ENCODE data around the gene CHST14. TPM values are rescaled to one million over a fixed set of nuclear protein-coding genes. Genes with fewer than 3 reads are reported as not detected.

Gene CHST14
- total RNA-seq, 1 donor from 2014 or later, result 25.7 TPM

DNA sequence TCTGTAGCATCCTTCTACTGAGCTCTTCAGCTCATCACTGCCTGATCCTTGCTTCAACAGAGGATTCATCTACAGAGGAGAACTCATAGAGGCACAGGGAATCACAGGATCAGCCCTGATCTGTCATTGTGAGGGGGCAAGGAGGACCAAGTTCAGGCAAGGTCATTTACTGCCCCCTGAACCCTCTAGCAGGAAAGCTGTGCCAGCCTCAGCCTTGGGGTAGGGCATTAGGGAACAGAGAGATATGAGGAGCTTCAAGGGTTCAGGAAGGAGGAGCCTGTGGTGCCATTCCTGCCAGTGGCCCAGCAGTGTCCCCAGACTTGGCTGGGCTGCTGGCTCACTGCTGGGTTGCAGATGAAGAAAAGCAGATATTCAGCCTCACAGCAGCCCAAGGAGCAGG, 8.2 kb downstream of the CHST14 start:
- peaks cover 2% of the 10 kb centered on the region for H3K4me1 Mint-ChIP-seq (ENCODE audit: low read depth, unreplicated experiment)
- no peak for DNase-seq (ENCODE audit: low read depth)
- no peaks in the 10 kb centered on the region for H3K36me3 ChIP-seq (ENCODE audit: insufficient read depth, low read length)
- H3K79me2 ChIP-seq (ENCODE audit: insufficient read depth, low read length), result no peaks in the 10 kb centered on the region
- FAIRE-seq, result no peak
- no peak overlapping the region for H3K4me2 ChIP-seq (ENCODE audit: low read length)
- H3K9me3 ChIP-seq (ENCODE audit: insufficient read depth, low read depth, low read length), result peaks cover 8% of the 10 kb centered on the region
- H3K4me3 ChIP-seq (ENCODE audit: insufficient read depth, low read depth, low read length), result no peak overlapping the region
- no peak overlapping the region for H2AFZ ChIP-seq (ENCODE audit: low read depth, low read length)
- no peak overlapping the region for H3K27ac ChIP-seq (ENCODE audit: low read depth, low read length)
- no peak overlapping the region for H3K4me3 Mint-ChIP-seq (ENCODE audit: unreplicated experiment)
- H3K27me3 ChIP-seq (ENCODE audit: insufficient read depth, low read length), result peaks cover 20% of the 10 kb centered on the region
- H3K9me3 Mint-ChIP-seq (ENCODE audit: unreplicated experiment), result peaks cover 12% of the 10 kb centered on the region
- no peak for TF ChIP-seq EZH2 (IDR thresholded peaks at IDR 0.05; ENCODE audit: insufficient read depth, low read length)
- TF ChIP-seq, protein P1, sequence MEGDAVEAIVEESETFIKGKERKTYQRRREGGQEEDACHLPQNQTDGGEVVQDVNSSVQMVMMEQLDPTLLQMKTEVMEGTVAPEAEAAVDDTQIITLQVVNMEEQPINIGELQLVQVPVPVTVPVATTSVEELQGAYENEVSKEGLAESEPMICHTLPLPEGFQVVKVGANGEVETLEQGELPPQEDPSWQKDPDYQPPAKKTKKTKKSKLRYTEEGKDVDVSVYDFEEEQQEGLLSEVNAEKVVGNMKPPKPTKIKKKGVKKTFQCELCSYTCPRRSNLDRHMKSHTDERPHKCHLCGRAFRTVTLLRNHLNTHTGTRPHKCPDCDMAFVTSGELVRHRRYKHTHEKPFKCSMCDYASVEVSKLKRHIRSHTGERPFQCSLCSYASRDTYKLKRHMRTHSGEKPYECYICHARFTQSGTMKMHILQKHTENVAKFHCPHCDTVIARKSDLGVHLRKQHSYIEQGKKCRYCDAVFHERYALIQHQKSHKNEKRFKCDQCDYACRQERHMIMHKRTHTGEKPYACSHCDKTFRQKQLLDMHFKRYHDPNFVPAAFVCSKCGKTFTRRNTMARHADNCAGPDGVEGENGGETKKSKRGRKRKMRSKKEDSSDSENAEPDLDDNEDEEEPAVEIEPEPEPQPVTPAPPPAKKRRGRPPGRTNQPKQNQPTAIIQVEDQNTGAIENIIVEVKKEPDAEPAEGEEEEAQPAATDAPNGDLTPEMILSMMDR (IDR thresholded peaks at IDR 0.05; ENCODE audit: insufficient read depth, low read depth, low read length), result no peak
- no peak overlapping the region for H3K9ac ChIP-seq (ENCODE audit: low read length)
- H3K36me3 Mint-ChIP-seq (ENCODE audit: low read depth, unreplicated experiment), result peaks cover 9% of the 10 kb centered on the region
- no peak overlapping the region for H3K27ac Mint-ChIP-seq (ENCODE audit: unreplicated experiment)
- peaks cover 23% of the 10 kb centered on the region for H3K27me3 Mint-ChIP-seq (ENCODE audit: low read depth, unreplicated experiment)
- H4K20me1 ChIP-seq (ENCODE audit: insufficient read depth, low read length), result no peaks in the 10 kb centered on the region
- no peaks in the 10 kb centered on the region for H3K4me1 ChIP-seq (ENCODE audit: insufficient read depth, low read length)

DNA sequence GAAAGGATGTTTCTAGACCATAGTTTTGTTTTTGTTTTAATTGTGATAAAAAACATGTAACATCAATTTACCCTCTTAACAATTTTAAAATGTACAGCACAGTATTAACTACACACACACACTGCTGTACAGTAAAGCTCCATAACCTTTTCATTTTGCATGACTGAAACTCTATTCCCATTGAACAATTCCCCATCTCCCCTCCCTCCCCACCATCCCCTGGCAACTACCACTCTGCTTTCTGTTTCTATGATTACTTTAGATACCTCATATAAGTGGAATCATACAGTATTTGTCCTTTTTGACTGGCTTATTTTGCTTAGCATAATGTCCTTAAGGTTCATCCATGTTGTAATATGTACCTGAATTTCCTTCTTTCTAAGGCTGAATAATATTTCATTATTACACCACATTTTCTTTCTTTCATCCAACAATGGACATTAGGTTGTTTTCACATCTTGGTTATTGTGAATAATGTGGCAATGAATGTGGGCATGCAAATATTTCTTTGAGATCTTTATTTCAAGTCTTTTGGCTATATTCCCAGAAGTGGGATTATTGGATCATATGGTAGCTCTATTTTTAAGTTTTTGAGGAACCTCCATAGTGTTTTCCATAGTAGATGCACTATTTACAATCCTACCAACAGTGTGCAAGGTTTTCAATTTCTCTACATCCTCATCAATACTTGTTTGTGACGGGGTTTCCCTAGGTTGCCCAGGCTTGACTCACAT, 10.7 kb downstream of the CHST14 start:
- Histone ChIP-seq H4K20me1 (ENCODE audit: insufficient read depth, low read length) (no peaks in the 10 kb centered on the region), H2AFZ (ENCODE audit: low read depth, low read length) (no peak overlapping the region), H3K4me2 (ENCODE audit: low read length) (no peak overlapping the region), H3K27me3 (ENCODE audit: insufficient read depth, low read length) (peaks cover 24% of the 10 kb centered on the region), H3K79me2 (ENCODE audit: insufficient read depth, low read length) (no peaks in the 10 kb centered on the region), H3K4me3 (ENCODE audit: insufficient read depth, low read depth, low read length) (no peak overlapping the region), H3K9ac (ENCODE audit: low read length) (no peak overlapping the region), H3K27ac (ENCODE audit: low read depth, low read length) (no peak overlapping the region), H3K9me3 (ENCODE audit: insufficient read depth, low read depth, low read length) (peaks cover 8% of the 10 kb centered on the region), H3K4me1 (ENCODE audit: insufficient read depth, low read length) (no peaks in the 10 kb centered on the region), H3K36me3 (ENCODE audit: insufficient read depth, low read length) (no peaks in the 10 kb centered on the region)
- Mint-ChIP-seq H3K4me3 (ENCODE audit: unreplicated experiment) (no peak overlapping the region), H3K9me3 (ENCODE audit: unreplicated experiment) (peaks cover 12% of the 10 kb centered on the region), H3K36me3 (ENCODE audit: low read depth, unreplicated experiment) (peaks cover 7% of the 10 kb centered on the region), H3K4me1 (ENCODE audit: low read depth, unreplicated experiment) (no peaks in the 10 kb centered on the region), H3K27ac (ENCODE audit: unreplicated experiment) (no peak overlapping the region), H3K27me3 (ENCODE audit: low read depth, unreplicated experiment) (peaks cover 23% of the 10 kb centered on the region)
- TF ChIP-seq EZH2 (IDR thresholded peaks at IDR 0.05; ENCODE audit: insufficient read depth, low read length), result no peak
- TF ChIP-seq, protein P1 (IDR thresholded peaks at IDR 0.05; ENCODE audit: insufficient read depth, low read depth, low read length), result no peak
- FAIRE-seq, result peak; percentile 20
- no peak for DNase-seq (ENCODE audit: low read depth)

DNA sequence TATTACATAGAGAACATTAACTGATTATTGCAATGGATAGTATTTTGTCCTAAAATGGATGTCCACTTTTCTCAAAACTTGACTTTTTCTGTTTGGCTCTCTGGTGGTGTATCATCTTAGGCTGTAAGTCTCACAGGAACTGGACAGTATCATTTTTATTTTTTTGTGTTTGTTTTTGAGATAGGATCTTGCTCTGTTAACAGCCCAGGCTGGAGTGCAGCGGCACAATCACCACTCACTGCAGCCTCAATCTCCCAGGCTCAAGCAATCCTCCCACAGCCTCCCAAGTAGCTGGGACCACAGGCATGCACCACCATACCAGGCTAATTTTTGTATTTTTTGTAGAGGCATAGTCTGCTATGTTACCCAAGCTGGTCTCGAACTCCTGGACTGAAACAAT, 13.1 kb downstream of the CHST14 start:
- H3K79me2 ChIP-seq (ENCODE audit: insufficient read depth, low read length), result no peaks in the 10 kb centered on the region
- no peak overlapping the region for H3K27ac ChIP-seq (ENCODE audit: low read depth, low read length)
- peaks cover 23% of the 10 kb centered on the region for H3K27me3 Mint-ChIP-seq (ENCODE audit: low read depth, unreplicated experiment)
- no peaks in the 10 kb centered on the region for H3K36me3 ChIP-seq (ENCODE audit: insufficient read depth, low read length)
- no peak for FAIRE-seq
- H3K4me3 Mint-ChIP-seq (ENCODE audit: unreplicated experiment), result no peak overlapping the region
- peaks cover 5% of the 10 kb centered on the region for H3K36me3 Mint-ChIP-seq (ENCODE audit: low read depth, unreplicated experiment)
- TF ChIP-seq, protein P1 (IDR thresholded peaks at IDR 0.05; ENCODE audit: insufficient read depth, low read depth, low read length), result no peak
- TF ChIP-seq EZH2 (IDR thresholded peaks at IDR 0.05; ENCODE audit: insufficient read depth, low read length), result no peak
- H3K4me2 ChIP-seq (ENCODE audit: low read length), result no peak overlapping the region
- no peak for DNase-seq (ENCODE audit: low read depth)
- no peak overlapping the region for H2AFZ ChIP-seq (ENCODE audit: low read depth, low read length)
- peaks cover 17% of the 10 kb centered on the region for H3K27me3 ChIP-seq (ENCODE audit: insufficient read depth, low read length)
- H3K9ac ChIP-seq (ENCODE audit: low read length), result no peak overlapping the region
- H3K4me1 Mint-ChIP-seq (ENCODE audit: low read depth, unreplicated experiment), result no peaks in the 10 kb centered on the region
- peaks cover 7% of the 10 kb centered on the region for H3K9me3 Mint-ChIP-seq (ENCODE audit: unreplicated experiment)
- H4K20me1 ChIP-seq (ENCODE audit: insufficient read depth, low read length), result no peaks in the 10 kb centered on the region
- H3K4me1 ChIP-seq (ENCODE audit: insufficient read depth, low read length), result no peaks in the 10 kb centered on the region
- H3K27ac Mint-ChIP-seq (ENCODE audit: unreplicated experiment), result no peak overlapping the region
- H3K9me3 ChIP-seq (ENCODE audit: insufficient read depth, low read depth, low read length), result peaks cover 3% of the 10 kb centered on the region
- H3K4me3 ChIP-seq (ENCODE audit: insufficient read depth, low read depth, low read length), result no peak overlapping the region
